B cell (primary cell): ENCODE measurements around the gene KCNA3. TPM values are rescaled to one million over a fixed set of nuclear protein-coding genes. Genes with fewer than 3 reads are reported as not detected.

ENCODE experiments used
- ATAC-seq: fragments of 200-7000 bp; cut with Tn5 transposase; one replicate; pipeline ENCODE4 v1.10.0; 2021; ENCODE audit warnings: low read depth, mild to moderate bottlenecking, moderate number of reproducible peaks, moderate library complexity
- CTCF ChIA-PET: fragments of 350-600 bp; sonication (Branson Sonifier 250); formaldehyde crosslinking; loops from one replicate; lab custom pipeline; 2021; ENCODE audit warnings: antibody characterized with exemption, inconsistent platforms; lab: Charles Lee
- POLR2A ChIA-PET: fragments of 350-600 bp; sonication (Branson Sonifier 250); formaldehyde crosslinking; loops from one replicate; lab custom pipeline; 2021; ENCODE audit warnings: antibody characterized with exemption; lab: Charles Lee
- DNase-seq: peaks from one replicate; pipeline ENCODE4 v3.0.0; 2013
- H2AFZ ChIP-seq: 2 replicates; pipeline ENCODE4 v1.6.1; 2012; ENCODE audit warnings: mild to moderate bottlenecking, low read depth, low read length; ENCODE audit not compliant: insufficient read depth, poor library complexity, severe bottlenecking
- H3K27ac ChIP-seq, 2 donors: 1 replicate in 1 of 2; 2 replicates in 1 of 2; pipeline ENCODE4 v1.5.1; 2012 to 2013; ENCODE audit warnings: low read length in 2 of 2, mild to moderate bottlenecking in 2 of 2, moderate library complexity in 1 of 2
- H3K27me3 ChIP-seq, 4 experiments: fragments of 200-600 bp in 1 of 4; sonication (generic) in 1 of 4; replicated peaks in 1 of 4; 1 replicate in 2 of 4; 2 replicates in 2 of 4; pipeline versions ENCODE4 v1.6.1 to v1.7.0; 2013 to 2016; ENCODE audit warnings: low read length in 3 of 4, mild to moderate bottlenecking in 2 of 4, mixed read lengths in 1 of 4, moderate library complexity in 1 of 4; ENCODE audit not compliant: insufficient read depth in 4 of 4, control insufficient read depth in 3 of 4; ENCODE audit errors: control extremely low read depth in 1 of 4
- H3K36me3 ChIP-seq, 2 experiments: replicated peaks in 1 of 2; 1 replicate in 1 of 2; 2 replicates in 1 of 2; pipeline versions ENCODE4 v1.6.1 to v1.7.1; 2013; ENCODE audit warnings: low read length in 1 of 2; ENCODE audit not compliant: insufficient read depth in 2 of 2, control insufficient read depth in 1 of 2; ENCODE audit errors: control extremely low read depth in 1 of 2, extremely low read depth in 1 of 2
- H3K4me1 ChIP-seq, 2 donors: fragments of 200-600 bp in 1 of 2; sonication (generic) in 1 of 2; 1 replicate in 1 of 2; 2 replicates in 1 of 2; pipeline versions ENCODE4 v1.5.1 to v1.6.1; 2013 to 2017; ENCODE audit warnings: low read length in 2 of 2; ENCODE audit not compliant: control insufficient read depth in 2 of 2, insufficient read depth in 2 of 2
- H3K4me2 ChIP-seq: replicated peaks from 2 replicates; pipeline ENCODE3; 2012; ENCODE audit warnings: mild to moderate bottlenecking, low read depth, low read length; ENCODE audit not compliant: poor library complexity, severe bottlenecking
- H3K4me3 ChIP-seq, 5 experiments: fragments of 200-600 bp in 1 of 5; sonication (generic) in 1 of 5; 1 replicate in 3 of 5; 2 replicates in 2 of 5; pipeline versions ENCODE4 v1.5.1 to v1.7.0; 2011 to 2016; ENCODE audit warnings: low read length in 4 of 5, mild to moderate bottlenecking in 4 of 5, low read depth in 2 of 5, control low read depth in 1 of 5, moderate library complexity in 1 of 5; ENCODE audit not compliant: insufficient read depth in 1 of 5; ENCODE audit errors: control extremely low read depth in 1 of 5, extremely low read depth in 1 of 5
- H3K79me2 ChIP-seq: fragments of 200-600 bp; sonication (generic); one replicate; pipeline ENCODE4 v1.6.0; 2016; ENCODE audit warnings: low read length; ENCODE audit not compliant: control insufficient read depth, insufficient read depth
- H3K9ac ChIP-seq: fragments of 200-600 bp; sonication (generic); 2 replicates; pipeline ENCODE4 v1.6.1; 2017; ENCODE audit warnings: mild to moderate bottlenecking, low read length, moderate library complexity
- H3K9me3 ChIP-seq, 3 donors: one replicate each; pipeline versions ENCODE4 v1.6.1 to v1.7.1; 2013; ENCODE audit warnings: low read length in 2 of 3; ENCODE audit not compliant: control insufficient read depth in 2 of 3, insufficient read depth in 1 of 3; ENCODE audit errors: control extremely low read depth in 1 of 3
- H4K20me1 ChIP-seq: 2 replicates; pipeline ENCODE4 v1.6.0; 2012; ENCODE audit warnings: mild to moderate bottlenecking, low read length; ENCODE audit not compliant: insufficient read depth, control insufficient read depth, poor library complexity, severe bottlenecking
- H3K27ac Mint-ChIP-seq: one replicate; pipeline ENCODE4 v1.8.0; 2021; ENCODE audit warnings: mixed read lengths
- H3K27me3 Mint-ChIP-seq: one replicate; pipeline ENCODE4 v1.8.0; 2021; ENCODE audit warnings: mixed read lengths
- H3K4me1 Mint-ChIP-seq: one replicate; pipeline ENCODE4 v1.8.0; 2021; ENCODE audit warnings: mixed read lengths
- H3K4me3 Mint-ChIP-seq: one replicate; pipeline ENCODE4 v1.8.0; 2021; ENCODE audit warnings: mixed read lengths
- H3K9me3 Mint-ChIP-seq: one replicate; pipeline ENCODE4 v1.8.0; 2022; ENCODE audit warnings: mixed read lengths; ENCODE audit not compliant: insufficient read depth
- EZH2 ChIP-seq: IDR thresholded peaks from 2 replicates; pipeline ENCODE4 v1.6.1; 2012; ENCODE audit warnings: borderline replicate concordance, low read depth, mild to moderate bottlenecking, moderate library complexity, low read length; ENCODE audit not compliant: insufficient read depth, poor library complexity, severe bottlenecking
- WGBS: methylation state at CpG from one replicate; pipeline ENCODE4 v1.1.5; 2013; ENCODE audit warnings: missing lambda C conversion rate; ENCODE audit not compliant: insufficient coverage; 5-methylcytosine and 5-hydroxymethylcytosine counted together
- intact Hi-C: fragments of 100-400 bp; cut with micrococcal nuclease; formaldehyde crosslinking; loops from one replicate; pipeline ENCODE4 v1.10.0; 2022
- polyA plus RNA-seq: library from polyadenylated mRNA; depleted of rRNA; stranded (reverse); fragments of >200 nt; gene quantifications from 2 replicates; pipeline ENCODE4 v1.2.3, GENCODE V29; 2012
- total RNA-seq, 2 donors: library from RNA; stranded (reverse); fragments of 120-200 nt in 1 of 2; gene quantifications; 1 replicate in 1 of 2; 2 replicates in 1 of 2; pipeline versions ENCODE4 v1.2.3 to v1.2.4, GENCODE V29; 2013 to 2022
- TF ChIP-seq, protein P1 (sequence below): fragments of 200-600 bp; IDR thresholded peaks from one replicate; pipeline ENCODE4 v1.8.0; 2022; ENCODE audit warnings: antibody characterized with exemption, mild to moderate bottlenecking

KCNA3 gene
- total and polyA plus RNA-seq, 2 donors (not counting 1 experiment from before 2014, with no cell fraction given): 17.5 to 60.0 TPM

DNA sequence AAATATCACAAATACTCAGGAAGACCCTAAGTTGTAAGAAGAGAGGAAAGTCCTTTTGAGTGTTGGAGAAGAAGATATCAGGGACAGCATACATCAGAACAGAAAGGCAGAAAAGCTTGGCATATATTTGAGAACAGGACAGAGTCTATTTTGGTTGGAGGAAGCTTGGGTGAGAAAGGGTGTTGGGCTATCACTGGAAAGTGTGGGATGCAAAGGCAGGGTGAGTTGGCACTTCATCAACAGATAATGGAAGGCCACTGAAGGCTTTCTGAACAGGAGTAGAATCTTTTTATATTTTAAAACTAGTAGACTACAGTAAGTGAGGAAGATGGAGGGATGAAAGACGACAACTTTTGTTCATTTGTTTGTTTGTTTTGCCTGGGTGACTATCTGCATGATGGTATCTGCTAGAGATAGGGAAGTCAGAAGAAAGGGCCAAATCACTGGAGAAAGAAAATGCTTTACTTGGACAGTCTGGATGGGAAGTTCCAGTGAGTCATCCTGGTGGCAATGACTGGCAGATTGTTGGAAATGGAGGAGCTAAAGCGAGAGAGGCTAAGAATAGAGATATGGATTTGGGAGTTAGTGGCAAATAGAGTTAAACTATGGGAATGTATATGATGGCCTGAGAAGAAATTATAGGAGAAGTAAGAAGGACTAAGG, 34.9 kb downstream of the KCNA3 start:
- H3K79me2 ChIP-seq: no peaks in the 10 kb centered on the region
- Mint-ChIP-seq H3K4me1 (peaks cover 43% of the 10 kb centered on the region), H3K9me3 (no peaks in the 10 kb centered on the region), H3K27me3 (no peaks in the 10 kb centered on the region), H3K4me3 (no peak overlapping the region), H3K27ac (no peak overlapping the region)
- no peak for DNase-seq
- ATAC-seq: no peak
- H3K4me3 ChIP-seq: no peak overlapping the region
- intact Hi-C loops: no loop called here
- TF ChIP-seq, protein P1, sequence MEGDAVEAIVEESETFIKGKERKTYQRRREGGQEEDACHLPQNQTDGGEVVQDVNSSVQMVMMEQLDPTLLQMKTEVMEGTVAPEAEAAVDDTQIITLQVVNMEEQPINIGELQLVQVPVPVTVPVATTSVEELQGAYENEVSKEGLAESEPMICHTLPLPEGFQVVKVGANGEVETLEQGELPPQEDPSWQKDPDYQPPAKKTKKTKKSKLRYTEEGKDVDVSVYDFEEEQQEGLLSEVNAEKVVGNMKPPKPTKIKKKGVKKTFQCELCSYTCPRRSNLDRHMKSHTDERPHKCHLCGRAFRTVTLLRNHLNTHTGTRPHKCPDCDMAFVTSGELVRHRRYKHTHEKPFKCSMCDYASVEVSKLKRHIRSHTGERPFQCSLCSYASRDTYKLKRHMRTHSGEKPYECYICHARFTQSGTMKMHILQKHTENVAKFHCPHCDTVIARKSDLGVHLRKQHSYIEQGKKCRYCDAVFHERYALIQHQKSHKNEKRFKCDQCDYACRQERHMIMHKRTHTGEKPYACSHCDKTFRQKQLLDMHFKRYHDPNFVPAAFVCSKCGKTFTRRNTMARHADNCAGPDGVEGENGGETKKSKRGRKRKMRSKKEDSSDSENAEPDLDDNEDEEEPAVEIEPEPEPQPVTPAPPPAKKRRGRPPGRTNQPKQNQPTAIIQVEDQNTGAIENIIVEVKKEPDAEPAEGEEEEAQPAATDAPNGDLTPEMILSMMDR: no peak
- no peak for TF ChIP-seq EZH2
- CTCF ChIA-PET: interaction anchor here (1.4 to 11.9 kb wide), 3 partner anchors 21 to 125 kb away, joined by 3 to 155 read pairs (median 4); no protein-coding TSS in a partner anchor
- no peaks in the 10 kb centered on the region for H3K9me3 ChIP-seq
- POLR2A ChIA-PET: no interaction called here
- no peak overlapping the region for H3K27ac ChIP-seq
- no peak overlapping the region for H3K4me2 ChIP-seq
- H3K36me3 ChIP-seq: no peaks in the 10 kb centered on the region
- no peaks in the 10 kb centered on the region for H3K27me3 ChIP-seq
- no peak overlapping the region for H3K9ac ChIP-seq
- peaks cover 32 to 35% of the 10 kb centered on the region in 2 donors for H3K4me1 ChIP-seq
- H2AFZ ChIP-seq: no peak overlapping the region
- no peaks in the 10 kb centered on the region for H4K20me1 ChIP-seq
- WGBS: 87% methylated on average over 1 of the region's 2 CpGs

DNA sequence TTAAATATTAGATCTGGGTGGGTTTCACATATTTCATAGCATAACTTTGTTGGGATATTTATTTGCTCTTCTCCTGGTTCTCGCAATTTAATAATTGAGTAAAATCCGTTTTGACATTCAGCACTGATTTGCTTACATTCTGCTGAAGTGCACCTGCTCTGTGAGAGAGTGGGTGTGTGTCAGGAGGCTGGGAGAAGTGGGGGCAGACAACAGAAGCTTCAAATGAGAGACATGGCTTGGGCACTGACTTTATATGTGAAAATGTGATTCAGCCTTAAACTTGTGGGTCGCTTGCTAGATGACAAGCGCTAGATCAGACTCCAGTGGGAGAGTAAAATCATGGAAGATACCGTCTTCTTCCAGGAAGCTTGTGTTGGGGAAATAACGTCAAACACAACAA, 36.2 kb downstream of the KCNA3 start:
- ATAC-seq (no peak), DNase-seq (no peak)
- 92% methylated on average over 5 of the region's 6 CpGs for WGBS
- H3K27ac Mint-ChIP-seq: no peak overlapping the region
- Histone ChIP-seq H3K9ac (no peak overlapping the region), H2AFZ (no peak overlapping the region), H3K4me2 (no peak overlapping the region), H3K4me3 (no peak overlapping the region), H3K27ac (no peak overlapping the region), H4K20me1 (no peaks in the 10 kb centered on the region), H3K27me3 (no peaks in the 10 kb centered on the region), H3K4me1 (peaks cover 40 to 41% of the 10 kb centered on the region in 2 donors), H3K79me2 (no peaks in the 10 kb centered on the region), H3K36me3 (no peaks in the 10 kb centered on the region), H3K9me3 (no peaks in the 10 kb centered on the region)
- ChIA-PET CTCF (interaction anchor here (0.8 to 11.9 kb wide), 9 partner anchors 9 to 354 kb away, joined by 3 to 155 read pairs (median 4); no protein-coding TSS in a partner anchor), POLR2A (no interaction called here)
- no peak overlapping the region for H3K4me3 Mint-ChIP-seq
- peaks cover 50% of the 10 kb centered on the region for H3K4me1 Mint-ChIP-seq
- no peaks in the 10 kb centered on the region for H3K27me3 Mint-ChIP-seq
- H3K9me3 Mint-ChIP-seq: no peaks in the 10 kb centered on the region
- intact Hi-C loops: no loop called here
- TF ChIP-seq EZH2: no peak
- TF ChIP-seq, protein P1: no peak
